CD4-positive, alpha-beta T cell (primary cell): Measurements from ENCODE around the gene C9orf43. TPM values are rescaled to one million over a fixed set of nuclear protein-coding genes. Genes with fewer than 3 reads are reported as not detected.

Source experiments
- ATAC-seq: fragments of 200-7000 bp; cut with Tn5 transposase; one replicate; pipeline ENCODE4 v1.10.0; 2022; ENCODE audit warnings: mild to moderate bottlenecking; ENCODE audit not compliant: poor library complexity
- CTCF ChIA-PET: fragments of 350-600 bp; sonication (Branson Sonifier 250); formaldehyde crosslinking; loops from one replicate; lab custom pipeline; 2021; ENCODE audit warnings: antibody characterized with exemption, inconsistent platforms; lab: Charles Lee
- POLR2A ChIA-PET: fragments of 350-600 bp; sonication (Branson Sonifier 250); formaldehyde crosslinking; loops from one replicate; lab custom pipeline; 2021; ENCODE audit warnings: antibody characterized with exemption, inconsistent platforms; lab: Charles Lee
- DNase-seq, 14 experiments: peaks; one replicate each; pipeline ENCODE4 v3.0.0-alpha.2; 2013 to 2020; ENCODE audit warnings: mixed read lengths in 2 of 14
- H3K27ac ChIP-seq, 2 donors: one replicate each; pipeline versions ENCODE4 v1.5.1 to v1.7.0; 2013; ENCODE audit warnings: low read length in 2 of 2, low read depth in 1 of 2, mild to moderate bottlenecking in 1 of 2
- H3K27me3 ChIP-seq, 2 experiments: 1 replicate in 1 of 2; 2 replicates in 1 of 2; pipeline versions ENCODE4 v1.6.1 to v1.7.0; 2013; ENCODE audit warnings: low read length in 2 of 2, control low read depth in 1 of 2, mild to moderate bottlenecking in 1 of 2, moderate library complexity in 1 of 2; ENCODE audit not compliant: insufficient read depth in 2 of 2, control insufficient read depth in 1 of 2
- H3K36me3 ChIP-seq: one replicate; pipeline ENCODE4 v1.6.1; 2013; ENCODE audit warnings: low read length, control low read depth; ENCODE audit not compliant: insufficient read depth
- H3K4me1 ChIP-seq: one replicate; pipeline ENCODE4 v1.6.1; 2013; ENCODE audit warnings: low read length, control low read depth; ENCODE audit not compliant: insufficient read depth
- H3K4me3 ChIP-seq: one replicate; pipeline ENCODE4 v1.5.1; 2013; ENCODE audit warnings: mild to moderate bottlenecking, low read length, moderate library complexity
- H3K9me3 ChIP-seq, 2 experiments: 1 replicate in 1 of 2; 2 replicates in 1 of 2; pipeline versions ENCODE4 v1.6.1 to v1.7.0; 2013; ENCODE audit warnings: low read length in 2 of 2, mild to moderate bottlenecking in 2 of 2, control low read depth in 1 of 2, moderate library complexity in 1 of 2; ENCODE audit not compliant: control insufficient read depth in 1 of 2, insufficient read depth in 1 of 2
- H3K27ac Mint-ChIP-seq: one replicate; pipeline ENCODE4 v1.8.0; 2020; ENCODE audit warnings: mixed read lengths
- H3K27me3 Mint-ChIP-seq: one replicate; pipeline ENCODE4 v1.8.0; 2021; ENCODE audit warnings: mixed read lengths
- H3K36me3 Mint-ChIP-seq: one replicate; pipeline ENCODE4 v1.8.0; 2021; ENCODE audit warnings: low read depth, mixed read lengths
- H3K4me1 Mint-ChIP-seq: one replicate; pipeline ENCODE4 v1.8.0; 2021; ENCODE audit warnings: low read depth, mixed read lengths
- H3K4me3 Mint-ChIP-seq: one replicate; pipeline ENCODE4 v1.8.0; 2020; ENCODE audit warnings: mild to moderate bottlenecking, mixed read lengths
- H3K9me3 Mint-ChIP-seq: one replicate; pipeline ENCODE4 v1.8.0; 2020; ENCODE audit warnings: mixed read lengths
- intact Hi-C, 2 experiments: fragments of 100-400 bp; cut with DNase I in 1 of 2; cut with micrococcal nuclease in 1 of 2; formaldehyde crosslinking; loops; one replicate each; pipeline versions ENCODE4 v1.15.1 to v1.9.0; 2023 to 2025; cut with DNase I, micrococcal nuclease
- total RNA-seq, 174 experiments: library from RNA in 2 of 174; stranded (reverse) in 2 of 174; gene quantifications; one replicate each; pipeline ENCODE4 v1.2.3 and lab custom pipeline; 2021 to 2026
- TF ChIP-seq, protein P1 (sequence below): fragments of 200-600 bp; IDR thresholded peaks from one replicate; pipeline ENCODE4 v1.8.0; 2022; ENCODE audit warnings: antibody characterized with exemption, mild to moderate bottlenecking

C9orf43 gene
- total RNA-seq, 2 experiments from 2014 or later, result 0.60 to 0.95 TPM

DNA sequence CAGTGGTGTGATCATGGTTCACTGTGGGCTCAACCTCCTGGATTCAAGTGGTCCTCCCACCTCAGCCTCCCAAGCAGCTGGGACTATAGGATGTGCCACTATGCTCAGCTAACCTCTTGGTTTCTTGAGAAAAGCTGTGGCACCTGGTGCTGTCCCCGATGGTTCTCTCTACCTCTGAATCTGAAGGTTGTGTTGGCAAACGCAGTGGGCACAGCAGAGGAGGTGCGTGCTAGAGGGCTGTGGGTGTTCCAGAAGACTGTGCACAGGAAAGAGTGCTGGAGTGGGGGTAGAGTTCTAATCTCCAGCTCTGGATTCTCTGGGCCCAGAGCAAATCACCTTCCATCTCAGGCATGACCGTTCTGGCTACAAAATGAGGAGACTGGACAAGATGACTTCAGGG is 65.4 kb downstream of the C9orf43 start:
- ATAC-seq (no peak), DNase-seq (no peak)
- Histone ChIP-seq H3K27ac (no peak overlapping the region), H3K9me3 (no peaks in the 10 kb centered on the region), H3K36me3 (no peaks in the 10 kb centered on the region), H3K4me1 (peaks cover 9% of the 10 kb centered on the region), H3K27me3 (no peaks in the 10 kb centered on the region), H3K4me3 (no peak overlapping the region)
- Mint-ChIP-seq H3K36me3 (no peaks in the 10 kb centered on the region), H3K4me3 (no peak overlapping the region), H3K27ac (no peak overlapping the region), H3K9me3 (no peaks in the 10 kb centered on the region), H3K27me3 (no peaks in the 10 kb centered on the region), H3K4me1 (peaks cover 14% of the 10 kb centered on the region)
- TF ChIP-seq, protein P1, sequence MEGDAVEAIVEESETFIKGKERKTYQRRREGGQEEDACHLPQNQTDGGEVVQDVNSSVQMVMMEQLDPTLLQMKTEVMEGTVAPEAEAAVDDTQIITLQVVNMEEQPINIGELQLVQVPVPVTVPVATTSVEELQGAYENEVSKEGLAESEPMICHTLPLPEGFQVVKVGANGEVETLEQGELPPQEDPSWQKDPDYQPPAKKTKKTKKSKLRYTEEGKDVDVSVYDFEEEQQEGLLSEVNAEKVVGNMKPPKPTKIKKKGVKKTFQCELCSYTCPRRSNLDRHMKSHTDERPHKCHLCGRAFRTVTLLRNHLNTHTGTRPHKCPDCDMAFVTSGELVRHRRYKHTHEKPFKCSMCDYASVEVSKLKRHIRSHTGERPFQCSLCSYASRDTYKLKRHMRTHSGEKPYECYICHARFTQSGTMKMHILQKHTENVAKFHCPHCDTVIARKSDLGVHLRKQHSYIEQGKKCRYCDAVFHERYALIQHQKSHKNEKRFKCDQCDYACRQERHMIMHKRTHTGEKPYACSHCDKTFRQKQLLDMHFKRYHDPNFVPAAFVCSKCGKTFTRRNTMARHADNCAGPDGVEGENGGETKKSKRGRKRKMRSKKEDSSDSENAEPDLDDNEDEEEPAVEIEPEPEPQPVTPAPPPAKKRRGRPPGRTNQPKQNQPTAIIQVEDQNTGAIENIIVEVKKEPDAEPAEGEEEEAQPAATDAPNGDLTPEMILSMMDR, result no peak
- ChIA-PET POLR2A (no interaction called here), CTCF (no interaction called here)
- intact Hi-C loops, result no loop called here

DNA sequence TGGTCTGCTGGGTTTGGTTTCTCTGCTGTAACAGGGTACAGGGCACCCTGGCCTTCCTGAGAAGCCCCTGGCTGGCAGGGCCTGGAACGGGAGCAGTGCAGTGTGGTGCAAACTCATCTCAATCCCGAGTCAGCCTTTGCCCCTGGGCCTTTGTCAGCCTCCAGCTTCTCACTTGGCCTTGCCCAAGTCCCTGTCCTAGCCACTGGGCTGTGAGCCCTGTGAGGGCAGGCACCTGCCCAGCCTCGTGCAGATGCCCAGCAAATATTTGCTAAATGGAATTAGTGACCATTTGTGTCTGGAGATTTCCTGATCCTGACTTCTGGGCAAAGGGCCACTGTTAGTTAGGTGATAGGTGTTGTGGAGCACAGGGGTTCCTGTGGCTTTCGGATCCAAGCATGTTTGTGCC is 66.0 kb downstream of the C9orf43 start:
- ATAC-seq (no peak), DNase-seq (no peak)
- no peak overlapping the region for H3K4me3 Mint-ChIP-seq
- peaks cover 14% of the 10 kb centered on the region for H3K4me1 Mint-ChIP-seq
- POLR2A ChIA-PET, result no interaction called here
- H3K27ac ChIP-seq, result no peak overlapping the region
- no peak overlapping the region for H3K27ac Mint-ChIP-seq
- H3K36me3 ChIP-seq, result no peaks in the 10 kb centered on the region
- no peak overlapping the region for H3K4me3 ChIP-seq
- intact Hi-C loops, result no loop called here
- no peaks in the 10 kb centered on the region for H3K36me3 Mint-ChIP-seq
- CTCF ChIA-PET, result no interaction called here
- TF ChIP-seq, protein P1, result no peak
- H3K9me3 Mint-ChIP-seq, result no peaks in the 10 kb centered on the region
- peaks cover 9% of the 10 kb centered on the region for H3K4me1 ChIP-seq
- no peaks in the 10 kb centered on the region for H3K9me3 ChIP-seq
- no peaks in the 10 kb centered on the region for H3K27me3 ChIP-seq
- H3K27me3 Mint-ChIP-seq, result no peaks in the 10 kb centered on the region

DNA sequence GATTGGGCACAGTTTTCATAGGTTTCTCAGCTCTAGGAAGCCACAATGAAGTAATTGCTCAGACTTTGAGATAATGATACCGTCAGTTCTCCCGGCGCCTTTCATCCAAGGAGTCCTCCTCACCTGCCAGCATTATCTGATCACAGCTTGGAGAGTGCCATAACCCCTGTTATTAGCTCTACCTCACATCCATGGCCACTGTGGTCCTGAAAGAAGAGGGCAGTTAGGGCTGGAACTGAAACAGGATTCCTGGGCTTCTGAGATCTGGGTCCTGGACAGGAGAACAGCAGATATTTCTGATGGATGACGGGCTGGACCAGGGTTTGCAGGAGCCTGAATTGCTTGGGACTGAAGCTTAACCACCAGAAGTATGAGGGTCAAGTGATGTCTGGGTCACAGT is 66.5 kb downstream of the C9orf43 start:
- CTCF ChIA-PET, result no interaction called here
- H3K27ac Mint-ChIP-seq, result no peak overlapping the region

More for the DNA sequence above, 66.5 kb downstream of the C9orf43 start:
- Histone ChIP-seq H3K27ac (no peak overlapping the region), H3K4me1 (peaks cover 9% of the 10 kb centered on the region), H3K27me3 (no peaks in the 10 kb centered on the region), H3K36me3 (no peaks in the 10 kb centered on the region), H3K4me3 (no peak overlapping the region), H3K9me3 (no peaks in the 10 kb centered on the region)
- H3K4me1 Mint-ChIP-seq, result peaks cover 14% of the 10 kb centered on the region
- POLR2A ChIA-PET, result no interaction called here
- DNase-seq (no peak), ATAC-seq (no peak)
- H3K27me3 Mint-ChIP-seq, result no peaks in the 10 kb centered on the region
- TF ChIP-seq, protein P1, result no peak
- no peaks in the 10 kb centered on the region for H3K36me3 Mint-ChIP-seq
- intact Hi-C loops, result no loop called here
- no peak overlapping the region for H3K4me3 Mint-ChIP-seq
- no peaks in the 10 kb centered on the region for H3K9me3 Mint-ChIP-seq
